Chondrocyte (in vitro differentiated cells): Measurements from ENCODE around the gene SAP30L. TPM values are rescaled to one million over a fixed set of nuclear protein-coding genes. Genes with fewer than 3 reads are reported as not detected.

Experiments
- DNase-seq: peaks from one replicate; pipeline ENCODE4 v3.0.0; 2021; ENCODE audit warnings: mixed read lengths, low spot score
- H3K27ac Mint-ChIP-seq: one replicate; pipeline ENCODE4 v1.8.0; 2021; ENCODE audit warnings: mild to moderate bottlenecking, moderate library complexity, mixed read lengths; ENCODE audit not compliant: unreplicated experiment
- H3K27me3 Mint-ChIP-seq: 2 replicates; pipeline ENCODE4 v1.8.0; 2021; ENCODE audit warnings: low read depth, mixed read lengths
- H3K36me3 Mint-ChIP-seq: 2 replicates; pipeline ENCODE4 v1.8.0; 2021; ENCODE audit warnings: low read depth, mixed read lengths
- H3K4me1 Mint-ChIP-seq: 2 replicates; pipeline ENCODE4 v1.8.0; 2021; ENCODE audit warnings: low read depth, mild to moderate bottlenecking, mixed read lengths
- H3K4me3 Mint-ChIP-seq: one replicate; pipeline ENCODE4 v1.8.0; 2021; ENCODE audit warnings: mild to moderate bottlenecking, moderate library complexity, mixed read lengths; ENCODE audit not compliant: unreplicated experiment
- H3K9me3 Mint-ChIP-seq: 2 replicates; pipeline ENCODE4 v1.8.0; 2021; ENCODE audit warnings: low read depth, mixed read lengths
- total RNA-seq: library from RNA; stranded (reverse); gene quantifications from 3 replicates; pipeline ENCODE4 v1.2.1, GENCODE V29; 2021
- TF ChIP-seq, protein P1 (sequence below): fragments of 200-600 bp; sonication (generic); IDR thresholded peaks from 2 replicates; pipeline ENCODE4 v1.5.0; 2021; ENCODE audit warnings: antibody characterized with exemption, mild to moderate bottlenecking, moderate library complexity

The SAP30L gene
- total RNA-seq, 1 donor from 2014 or later: 33.8 TPM

DNA sequence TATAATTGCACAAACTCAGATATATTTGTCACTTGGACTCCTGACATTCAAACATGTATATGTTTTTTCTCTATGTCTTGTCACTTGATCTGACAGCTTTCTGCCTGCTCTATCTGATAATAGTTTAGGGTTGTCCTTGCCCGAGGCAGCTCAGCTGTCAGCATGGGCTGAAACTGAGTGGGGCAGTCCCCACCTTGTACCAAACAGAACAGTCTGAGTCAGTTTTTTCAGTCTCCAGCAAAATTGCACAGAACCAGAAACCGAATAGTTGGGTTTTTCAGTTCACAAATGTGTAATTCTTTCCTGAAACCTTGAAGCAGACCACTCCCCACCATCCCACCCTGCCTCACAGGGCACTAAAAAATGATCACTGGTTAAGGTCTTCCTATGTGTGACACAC lies 41.7 kb downstream of the SAP30L start:
- TF ChIP-seq, protein P1, sequence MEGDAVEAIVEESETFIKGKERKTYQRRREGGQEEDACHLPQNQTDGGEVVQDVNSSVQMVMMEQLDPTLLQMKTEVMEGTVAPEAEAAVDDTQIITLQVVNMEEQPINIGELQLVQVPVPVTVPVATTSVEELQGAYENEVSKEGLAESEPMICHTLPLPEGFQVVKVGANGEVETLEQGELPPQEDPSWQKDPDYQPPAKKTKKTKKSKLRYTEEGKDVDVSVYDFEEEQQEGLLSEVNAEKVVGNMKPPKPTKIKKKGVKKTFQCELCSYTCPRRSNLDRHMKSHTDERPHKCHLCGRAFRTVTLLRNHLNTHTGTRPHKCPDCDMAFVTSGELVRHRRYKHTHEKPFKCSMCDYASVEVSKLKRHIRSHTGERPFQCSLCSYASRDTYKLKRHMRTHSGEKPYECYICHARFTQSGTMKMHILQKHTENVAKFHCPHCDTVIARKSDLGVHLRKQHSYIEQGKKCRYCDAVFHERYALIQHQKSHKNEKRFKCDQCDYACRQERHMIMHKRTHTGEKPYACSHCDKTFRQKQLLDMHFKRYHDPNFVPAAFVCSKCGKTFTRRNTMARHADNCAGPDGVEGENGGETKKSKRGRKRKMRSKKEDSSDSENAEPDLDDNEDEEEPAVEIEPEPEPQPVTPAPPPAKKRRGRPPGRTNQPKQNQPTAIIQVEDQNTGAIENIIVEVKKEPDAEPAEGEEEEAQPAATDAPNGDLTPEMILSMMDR: no peak
- Mint-ChIP-seq H3K27me3 (peaks cover 79% of the 10 kb centered on the region), H3K36me3 (no peaks in the 10 kb centered on the region), H3K27ac (no peak overlapping the region), H3K4me1 (no peaks in the 10 kb centered on the region), H3K9me3 (no peaks in the 10 kb centered on the region), H3K4me3 (no peak overlapping the region)
- DNase-seq: no peak

GRCh38 chr5:154491941-154492340 lies 46.1 kb downstream of the SAP30L start:
- Mint-ChIP-seq H3K4me3 (no peak overlapping the region), H3K27me3 (peaks cover 70% of the 10 kb centered on the region), H3K4me1 (no peaks in the 10 kb centered on the region), H3K36me3 (no peaks in the 10 kb centered on the region), H3K9me3 (no peaks in the 10 kb centered on the region), H3K27ac (no peak overlapping the region)
- no peak for DNase-seq
- TF ChIP-seq, protein P1: no peak

- Mint-ChIP-seq H3K4me1 (no peaks in the 10 kb centered on the region), H3K27me3 (peaks cover 67% of the 10 kb centered on the region), H3K36me3 (no peaks in the 10 kb centered on the region), H3K4me3 (no peak overlapping the region), H3K9me3 (no peaks in the 10 kb centered on the region), H3K27ac (no peak overlapping the region)
- DNase-seq: no peak
- TF ChIP-seq, protein P1: no peak
Observed at GRCh38 chr5:154493274-154493673, 47.5 kb downstream of the SAP30L start.

- no peak overlapping the region for H3K27ac Mint-ChIP-seq
- no peaks in the 10 kb centered on the region for H3K9me3 Mint-ChIP-seq
- no peak overlapping the region for H3K4me3 Mint-ChIP-seq
- peaks cover 69% of the 10 kb centered on the region for H3K27me3 Mint-ChIP-seq
- no peaks in the 10 kb centered on the region for H3K4me1 Mint-ChIP-seq
- TF ChIP-seq, protein P1: no peak
- no peaks in the 10 kb centered on the region for H3K36me3 Mint-ChIP-seq
- DNase-seq: no peak
Observed at GRCh38 chr5:154494036-154494435, 48.2 kb downstream of the SAP30L start.

DNA sequence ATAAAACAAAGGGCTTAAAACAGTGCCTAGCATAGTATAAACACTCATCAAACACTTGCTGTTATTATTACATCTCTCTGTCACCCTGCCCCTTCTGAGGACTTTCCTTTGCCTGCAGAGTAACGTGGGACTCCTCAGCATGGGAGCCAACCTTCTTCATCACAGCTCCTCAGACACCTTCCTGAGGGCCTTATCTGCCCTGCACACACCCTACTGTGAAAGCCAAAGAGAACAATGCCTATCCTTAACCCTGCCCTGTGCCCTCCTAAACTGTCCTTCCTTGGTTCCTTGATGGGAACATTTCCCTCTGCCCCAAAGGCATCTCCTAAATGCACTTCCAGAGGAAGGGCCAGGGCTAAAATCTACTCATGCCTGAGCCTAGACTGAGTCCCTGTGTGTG lies 52.8 kb downstream of the SAP30L start:
- peaks cover 74% of the 10 kb centered on the region for H3K27me3 Mint-ChIP-seq
- no peaks in the 10 kb centered on the region for H3K9me3 Mint-ChIP-seq
- H3K4me1 Mint-ChIP-seq: no peaks in the 10 kb centered on the region
- H3K27ac Mint-ChIP-seq: no peak overlapping the region
- TF ChIP-seq, protein P1: no peak
- H3K36me3 Mint-ChIP-seq: no peaks in the 10 kb centered on the region
- no peak overlapping the region for H3K4me3 Mint-ChIP-seq
- DNase-seq: no peak
